ENCODE measurements around the gene GPRC5B.

The GPRC5B gene

DNA sequence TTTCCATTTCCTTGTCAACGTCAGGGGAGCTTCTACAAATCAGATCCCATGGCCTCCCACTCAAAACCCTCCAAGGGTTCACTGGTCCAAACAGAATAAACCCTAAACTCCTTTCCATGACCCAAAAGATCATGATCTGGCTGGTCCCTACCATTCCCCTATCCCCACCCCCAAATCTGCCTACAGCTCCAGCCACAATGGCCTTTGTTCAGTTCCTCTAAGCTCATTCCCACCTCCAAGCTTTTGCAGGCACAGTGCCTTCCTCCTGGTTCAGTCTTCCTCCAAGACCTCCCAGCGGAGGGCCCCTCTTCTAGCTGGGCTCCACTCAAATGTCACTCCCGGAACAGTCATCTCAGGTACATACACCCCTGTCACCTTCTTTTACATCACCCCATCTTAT lies 2.0 kb downstream of the GPRC5B start:
- Mint-ChIP-seq H3K9me3 (no peaks in the 10 kb centered on the region), H3K4me1 (peaks cover 29% of the 10 kb centered on the region), H3K36me3 (no peaks in the 10 kb centered on the region), H3K27me3 (no peaks in the 10 kb centered on the region), H3K27ac (no peak overlapping the region), H3K4me3 (peak overlapping the region; percentile 74)

DNA sequence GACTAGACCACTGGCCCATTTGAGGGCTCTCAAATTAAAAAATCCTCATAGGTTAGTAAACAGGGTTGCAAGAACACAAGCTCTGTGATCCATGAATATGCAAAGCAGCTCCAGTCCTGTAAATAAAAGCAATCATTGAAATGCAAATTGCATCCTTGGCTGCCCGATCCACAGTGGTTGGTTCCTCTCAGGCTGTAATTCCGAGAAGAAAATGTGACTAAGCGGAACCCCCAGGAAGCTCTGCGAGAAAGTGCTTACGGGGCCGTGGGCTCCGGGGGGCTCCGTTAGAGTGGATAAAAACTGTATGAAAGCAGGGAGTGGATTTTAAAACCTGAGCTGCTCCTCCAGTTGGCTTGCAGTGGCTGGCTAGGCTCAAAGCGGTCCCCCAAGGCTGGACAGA lies 2.5 kb downstream of the GPRC5B start:
- Mint-ChIP-seq H3K4me1 (peaks cover 29% of the 10 kb centered on the region), H3K4me3 (no peak overlapping the region), H3K36me3 (no peaks in the 10 kb centered on the region), H3K27ac (no peak overlapping the region), H3K9me3 (no peaks in the 10 kb centered on the region), H3K27me3 (no peaks in the 10 kb centered on the region)

DNA sequence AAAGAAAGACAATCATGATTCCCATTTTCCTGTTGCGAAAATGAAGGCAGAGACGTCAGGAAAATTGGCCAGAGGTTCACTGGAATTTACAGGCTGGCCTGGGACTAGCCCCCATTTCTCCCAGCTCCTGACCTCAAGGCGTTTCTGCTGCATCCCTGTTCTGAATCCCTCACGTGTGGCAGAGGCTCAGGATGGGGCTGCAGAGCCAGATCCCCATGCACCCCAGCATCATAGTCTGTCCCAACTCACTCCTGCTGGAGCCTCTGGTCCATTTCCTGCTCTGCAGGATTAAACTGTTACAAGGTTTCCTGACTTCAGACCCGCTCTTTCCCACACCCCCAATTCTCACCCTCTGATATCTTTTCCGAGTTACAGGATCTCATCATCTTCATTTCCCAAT lies 2.9 kb downstream of the GPRC5B start:
- no peak overlapping the region for H3K4me3 Mint-ChIP-seq
- H3K27me3 Mint-ChIP-seq, result no peaks in the 10 kb centered on the region
- H3K9me3 Mint-ChIP-seq, result no peaks in the 10 kb centered on the region

DNA sequence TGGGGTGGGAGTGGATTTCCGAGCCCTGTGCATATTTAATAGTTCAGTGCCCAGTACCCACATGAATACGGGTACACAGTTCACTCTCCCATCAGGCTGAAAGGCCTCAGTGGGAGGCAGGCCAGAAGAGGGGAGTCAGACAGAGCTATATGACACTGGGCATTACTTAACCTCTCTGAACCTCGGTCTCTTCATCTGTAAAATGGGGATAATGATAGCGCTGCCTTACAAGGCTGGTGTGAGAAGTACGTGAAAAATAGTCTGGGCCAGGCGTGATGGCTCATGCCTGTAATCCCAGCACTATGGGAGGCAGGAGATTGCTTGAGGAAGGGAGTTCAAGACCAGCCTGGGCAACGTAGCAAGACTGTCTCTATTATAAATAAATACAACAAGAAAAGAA lies 3.6 kb downstream of the GPRC5B start:
- Mint-ChIP-seq H3K4me3 (no peak overlapping the region), H3K27ac (no peak overlapping the region), H3K9me3 (no peaks in the 10 kb centered on the region), H3K4me1 (peaks cover 22% of the 10 kb centered on the region), H3K27me3 (no peaks in the 10 kb centered on the region), H3K36me3 (no peaks in the 10 kb centered on the region)

More for the DNA sequence above, 2.9 kb downstream of the GPRC5B start:
- H3K4me1 Mint-ChIP-seq, result peaks cover 29% of the 10 kb centered on the region
- H3K27ac Mint-ChIP-seq, result no peak overlapping the region
- no peaks in the 10 kb centered on the region for H3K36me3 Mint-ChIP-seq

DNA sequence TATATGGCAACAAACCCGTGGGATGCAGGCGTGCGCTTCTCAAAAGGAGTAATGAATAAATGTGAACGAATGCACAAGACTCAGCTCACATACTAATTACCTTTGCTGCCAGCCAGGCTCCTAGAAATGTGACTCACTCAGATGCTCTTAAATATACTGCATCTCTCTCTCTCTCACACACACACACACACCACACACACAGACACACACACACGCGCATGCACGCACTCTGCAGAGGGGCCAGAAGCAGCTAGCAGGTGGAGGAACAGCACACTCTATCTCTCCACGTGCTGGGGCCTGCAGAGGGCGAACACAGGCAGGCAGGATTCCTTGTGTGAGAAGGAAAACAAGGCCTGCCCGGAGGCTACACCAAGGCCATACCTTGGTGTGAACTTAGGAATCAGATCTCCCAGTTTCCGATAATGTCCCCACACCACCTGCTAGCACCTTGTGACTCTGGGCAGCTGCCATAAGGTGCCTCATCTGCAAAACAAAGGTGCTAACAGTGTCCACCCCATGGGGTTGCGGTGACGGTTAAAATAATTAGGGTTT lies 5.3 kb downstream of the GPRC5B start:
- peaks cover 12% of the 10 kb centered on the region for H3K4me1 Mint-ChIP-seq
- peaks cover 1% of the 10 kb centered on the region for H3K36me3 Mint-ChIP-seq
- H3K27me3 Mint-ChIP-seq, result no peaks in the 10 kb centered on the region
- H3K9me3 Mint-ChIP-seq, result no peaks in the 10 kb centered on the region
- no peak overlapping the region for H3K4me3 Mint-ChIP-seq
- H3K27ac Mint-ChIP-seq, result no peak overlapping the region

DNA sequence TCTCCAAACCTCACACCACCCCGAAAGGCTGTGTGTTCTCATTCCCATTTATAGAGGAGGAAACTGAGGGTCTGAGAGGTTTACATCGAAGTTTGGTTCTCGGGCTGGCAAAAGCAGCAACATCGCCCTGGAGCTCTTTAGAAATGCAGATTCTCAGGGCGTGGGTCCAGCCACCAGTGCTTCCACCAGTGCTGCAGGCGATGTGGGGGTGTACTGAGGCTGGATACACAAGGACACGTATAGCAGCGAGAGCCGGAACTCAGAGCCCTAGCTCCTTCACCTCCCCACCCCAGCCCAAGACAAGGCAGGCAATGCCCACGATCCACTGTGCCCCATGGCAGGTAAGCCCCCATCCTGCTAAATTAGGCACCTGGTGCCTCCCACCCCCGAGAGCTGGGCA lies 5.9 kb downstream of the GPRC5B start:
- Mint-ChIP-seq H3K27me3 (no peaks in the 10 kb centered on the region), H3K4me1 (peaks cover 12% of the 10 kb centered on the region), H3K4me3 (no peak overlapping the region), H3K9me3 (no peaks in the 10 kb centered on the region), H3K36me3 (peaks cover 4% of the 10 kb centered on the region), H3K27ac (no peak overlapping the region)

DNA sequence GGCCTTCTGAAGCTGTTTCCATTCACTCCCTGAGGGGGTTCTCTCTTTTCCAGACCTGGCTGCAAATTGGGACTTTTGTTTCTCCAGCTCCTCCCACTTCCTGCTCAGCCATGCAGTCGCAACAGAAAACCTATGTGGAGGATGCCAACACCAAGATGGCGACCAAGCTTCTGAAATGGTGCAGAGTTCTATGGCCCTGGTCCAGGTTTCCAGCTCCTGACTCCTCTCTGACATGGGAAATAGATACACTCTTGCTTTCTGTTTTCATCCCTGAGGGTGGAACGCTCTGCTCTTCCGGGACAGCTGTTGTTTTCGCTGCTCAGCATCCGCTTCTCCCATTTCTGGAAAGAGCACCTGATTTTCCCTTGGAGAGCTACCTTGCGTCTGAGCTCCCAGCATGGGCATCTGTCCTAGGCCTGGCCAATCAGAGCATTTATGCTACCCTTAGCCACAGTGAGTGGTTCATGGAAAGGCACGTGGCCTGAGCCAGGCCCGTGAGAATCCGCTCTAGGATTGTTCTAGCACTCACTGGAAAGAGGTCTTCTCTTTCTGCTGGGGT lies 8.1 kb downstream of the GPRC5B start:
- no peaks in the 10 kb centered on the region for H3K4me1 Mint-ChIP-seq
- peaks cover 8% of the 10 kb centered on the region for H3K36me3 Mint-ChIP-seq
- no peak overlapping the region for H3K4me3 Mint-ChIP-seq
- no peak overlapping the region for H3K27ac Mint-ChIP-seq
- no peaks in the 10 kb centered on the region for H3K27me3 Mint-ChIP-seq
- no peaks in the 10 kb centered on the region for H3K9me3 Mint-ChIP-seq

DNA sequence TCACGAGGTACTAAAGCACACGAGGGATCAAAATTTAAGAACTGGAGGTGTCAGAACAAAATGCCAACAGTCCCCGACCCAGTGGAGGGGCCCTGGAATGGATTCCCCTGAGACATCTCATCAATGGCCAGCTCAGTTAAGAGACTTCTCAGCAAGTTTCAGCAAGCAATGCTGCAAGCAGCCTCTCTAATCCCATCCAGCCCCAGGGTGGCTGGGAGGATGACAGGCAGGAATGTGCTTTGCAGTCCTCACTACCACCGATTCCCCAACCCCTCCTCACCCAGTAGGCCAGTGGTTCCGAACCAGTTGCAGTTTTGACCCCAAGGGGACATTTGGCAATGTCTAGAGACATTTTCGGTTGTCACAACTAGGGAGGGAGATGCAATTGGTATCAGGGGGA lies 8.7 kb downstream of the GPRC5B start:
- Mint-ChIP-seq H3K4me3 (no peak overlapping the region), H3K27me3 (no peaks in the 10 kb centered on the region), H3K27ac (no peak overlapping the region), H3K9me3 (no peaks in the 10 kb centered on the region), H3K4me1 (no peaks in the 10 kb centered on the region), H3K36me3 (peaks cover 10% of the 10 kb centered on the region)

DNA sequence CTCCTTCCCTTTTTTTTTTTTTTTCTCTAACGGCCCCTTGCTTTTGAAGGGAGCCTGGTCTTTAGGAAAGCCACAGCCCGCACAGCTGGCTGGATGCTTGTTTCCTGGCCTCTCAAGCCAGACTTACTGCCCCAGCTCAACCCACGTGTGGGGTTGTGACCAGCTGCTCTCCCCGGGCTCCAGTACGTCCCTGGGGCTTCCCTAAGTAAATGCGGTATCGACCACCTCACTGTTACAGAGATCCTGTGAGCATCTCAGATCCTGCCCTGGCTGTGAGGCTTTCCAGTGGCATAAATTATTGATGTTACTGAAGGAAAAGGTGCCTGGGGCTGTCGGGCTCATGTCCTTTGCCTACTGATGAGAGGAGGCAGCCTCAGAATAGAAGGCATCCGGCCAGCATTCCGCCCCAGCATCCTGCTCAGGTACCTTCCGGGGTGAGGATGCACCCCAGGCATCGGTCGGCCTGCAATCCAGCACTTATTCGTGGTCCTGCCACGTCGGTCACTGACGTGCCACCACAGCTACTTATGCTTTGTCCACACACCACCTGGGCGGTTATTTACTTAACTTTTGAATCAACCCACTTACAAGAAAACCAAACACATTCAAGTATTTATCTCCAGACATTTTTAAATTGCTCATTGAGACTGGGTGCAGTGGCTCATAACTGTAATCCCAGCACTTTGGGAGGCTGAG lies 9.6 kb downstream of the GPRC5B start:
- Mint-ChIP-seq H3K27me3 (no peaks in the 10 kb centered on the region), H3K36me3 (peaks cover 10% of the 10 kb centered on the region), H3K4me1 (no peaks in the 10 kb centered on the region), H3K9me3 (no peaks in the 10 kb centered on the region), H3K4me3 (no peak overlapping the region), H3K27ac (no peak overlapping the region)

DNA sequence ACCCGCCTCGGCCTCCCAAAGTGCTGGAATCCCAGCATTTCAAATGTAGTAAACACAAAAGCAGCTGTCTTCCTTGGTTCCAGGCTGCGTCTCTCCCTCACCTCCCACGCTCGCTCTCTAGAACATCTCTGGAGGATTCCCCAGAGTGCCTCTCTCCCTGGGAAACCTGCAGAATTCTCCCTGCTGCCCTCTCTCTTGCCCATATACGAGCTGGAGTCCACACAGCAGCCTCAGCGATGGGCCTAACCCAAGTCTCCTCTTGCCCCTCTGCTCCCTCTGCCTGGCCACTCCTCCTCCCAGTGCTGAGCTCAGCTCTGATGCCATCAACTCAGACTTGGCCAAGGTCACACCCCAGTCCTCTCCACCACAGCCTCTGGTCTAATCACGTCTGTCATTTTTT lies 10.6 kb downstream of the GPRC5B start:
- Mint-ChIP-seq H3K4me1 (no peaks in the 10 kb centered on the region), H3K27ac (no peak overlapping the region), H3K4me3 (no peak overlapping the region), H3K36me3 (peaks cover 10% of the 10 kb centered on the region), H3K9me3 (no peaks in the 10 kb centered on the region), H3K27me3 (no peaks in the 10 kb centered on the region)

DNA sequence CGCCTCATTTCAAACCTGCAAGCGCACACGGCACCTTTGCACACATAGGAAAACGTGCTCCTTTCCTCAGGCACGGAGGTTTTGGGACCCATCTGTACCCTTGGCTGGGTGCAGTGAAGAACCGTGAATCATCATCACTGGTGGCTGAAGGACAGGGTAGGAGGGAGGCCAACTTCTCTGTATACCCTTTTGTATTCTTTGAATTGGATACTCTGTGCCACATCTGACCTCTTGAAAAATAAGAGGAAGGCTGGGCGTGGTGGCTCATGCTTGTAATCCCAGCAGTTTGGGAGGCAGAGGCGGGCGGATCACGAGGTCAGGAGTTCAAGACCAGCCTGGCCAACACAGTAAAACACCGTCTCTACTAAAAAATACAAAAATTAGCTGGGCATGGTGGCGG lies 11.7 kb downstream of the GPRC5B start:
- no peak overlapping the region for H3K27ac Mint-ChIP-seq
- H3K36me3 Mint-ChIP-seq, result peaks cover 10% of the 10 kb centered on the region
- H3K4me1 Mint-ChIP-seq, result no peaks in the 10 kb centered on the region
- no peaks in the 10 kb centered on the region for H3K27me3 Mint-ChIP-seq
- H3K4me3 Mint-ChIP-seq, result no peak overlapping the region
- no peaks in the 10 kb centered on the region for H3K9me3 Mint-ChIP-seq

DNA sequence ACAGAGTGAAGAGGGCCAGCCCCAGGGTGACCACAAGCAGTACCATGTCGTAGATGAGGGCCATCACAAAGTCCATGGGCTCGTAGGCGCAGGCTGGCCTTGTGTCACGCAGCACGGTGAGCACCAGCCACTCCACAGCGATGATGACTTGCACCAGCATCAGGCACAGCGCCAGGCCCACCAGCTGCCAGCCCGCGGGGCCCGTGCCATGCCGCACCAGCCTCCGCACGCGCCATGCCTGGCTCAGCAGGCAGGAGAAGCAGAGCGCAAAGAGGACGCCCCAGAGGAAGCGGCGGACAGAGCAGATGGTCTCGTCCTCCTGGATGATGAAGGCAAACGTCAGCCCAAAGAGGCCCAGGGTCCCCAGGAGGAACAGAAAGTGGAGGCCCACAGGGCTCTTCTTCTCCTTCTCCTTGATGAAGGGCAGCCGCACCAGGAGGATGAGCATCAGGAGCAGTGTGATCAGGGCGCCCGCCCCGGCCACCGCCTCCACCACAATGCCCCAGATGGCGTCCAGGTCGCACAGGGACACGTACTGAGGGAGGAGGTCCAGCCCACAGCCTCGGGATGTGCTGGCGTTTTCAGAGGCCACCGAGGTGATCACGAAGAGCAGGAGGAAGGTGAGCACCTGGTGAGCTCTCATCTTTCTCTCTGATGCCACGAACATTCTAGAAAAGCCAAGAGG lies 12.3 kb downstream of the GPRC5B start:
- H3K4me3 Mint-ChIP-seq, result no peak overlapping the region
- H3K36me3 Mint-ChIP-seq, result peaks cover 10% of the 10 kb centered on the region
- no peaks in the 10 kb centered on the region for H3K27me3 Mint-ChIP-seq
- H3K27ac Mint-ChIP-seq, result no peak overlapping the region
- no peaks in the 10 kb centered on the region for H3K4me1 Mint-ChIP-seq
- no peaks in the 10 kb centered on the region for H3K9me3 Mint-ChIP-seq

DNA sequence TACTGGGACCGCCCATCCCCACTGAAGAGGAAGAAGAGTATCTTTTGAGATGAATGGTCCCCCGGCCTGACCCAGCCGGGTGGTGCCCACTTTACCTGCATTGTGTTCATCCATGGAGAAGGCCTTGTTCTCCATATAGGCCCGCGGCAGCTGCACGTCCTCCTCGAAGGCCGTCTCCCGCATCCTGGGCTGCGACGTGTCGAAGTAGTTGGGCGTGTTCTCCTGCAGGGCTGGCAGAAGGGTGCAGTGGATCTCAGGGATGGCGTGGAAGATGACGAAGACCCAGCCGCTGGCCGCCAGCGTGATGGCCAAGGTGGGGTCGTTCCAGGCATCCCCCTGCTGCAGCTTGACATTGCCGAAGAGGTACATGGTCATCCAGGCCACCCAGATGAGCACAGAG lies 12.9 kb downstream of the GPRC5B start:
- no peaks in the 10 kb centered on the region for H3K27me3 Mint-ChIP-seq
- no peak overlapping the region for H3K4me3 Mint-ChIP-seq
- no peaks in the 10 kb centered on the region for H3K4me1 Mint-ChIP-seq
- no peaks in the 10 kb centered on the region for H3K9me3 Mint-ChIP-seq
- H3K36me3 Mint-ChIP-seq, result peaks cover 11% of the 10 kb centered on the region
- H3K27ac Mint-ChIP-seq, result no peak overlapping the region

DNA sequence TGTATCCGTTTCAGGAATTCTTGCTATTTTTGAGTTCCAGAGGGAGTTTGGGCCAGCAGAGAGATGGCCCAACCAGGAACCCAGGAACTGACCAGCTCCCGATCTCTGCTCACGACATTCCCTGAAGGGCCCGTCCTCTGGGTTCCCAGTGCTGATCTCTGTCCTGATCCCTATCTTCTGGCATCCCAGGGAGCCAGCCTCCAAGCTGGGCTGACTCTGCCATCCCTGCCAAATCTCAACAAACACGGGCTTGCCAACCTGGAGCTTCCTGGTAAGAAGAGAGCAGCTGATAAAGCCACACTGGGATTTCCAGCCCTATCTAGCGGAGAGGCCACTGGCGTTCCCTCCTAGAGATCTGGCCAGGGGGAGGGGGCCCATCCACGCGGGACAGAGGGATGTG lies 16.2 kb downstream of the GPRC5B start:
- no peaks in the 10 kb centered on the region for H3K4me1 Mint-ChIP-seq
- no peak overlapping the region for H3K4me3 Mint-ChIP-seq
- peaks cover 6% of the 10 kb centered on the region for H3K36me3 Mint-ChIP-seq
- no peaks in the 10 kb centered on the region for H3K9me3 Mint-ChIP-seq
- no peak overlapping the region for H3K27ac Mint-ChIP-seq
- no peaks in the 10 kb centered on the region for H3K27me3 Mint-ChIP-seq

DNA sequence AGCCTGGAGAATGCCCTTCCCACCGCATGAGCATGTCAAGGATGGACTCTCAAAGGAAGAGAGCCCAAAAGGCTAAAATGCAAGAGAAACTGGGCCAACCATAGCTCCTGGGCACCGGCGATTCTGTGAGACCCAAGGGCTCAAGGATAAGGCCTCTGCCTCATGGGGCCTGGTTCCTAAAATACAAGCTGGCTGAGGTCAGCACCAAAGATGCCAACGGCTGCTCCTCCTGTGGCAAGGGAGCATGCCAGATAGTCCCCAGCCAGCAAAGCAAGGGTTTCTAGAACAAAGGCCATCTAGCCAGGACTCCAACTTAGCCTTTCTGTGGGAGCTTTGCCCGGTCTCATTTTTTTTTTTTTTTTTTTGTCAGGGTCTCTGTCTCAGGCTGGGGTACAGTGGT lies 20.1 kb downstream of the GPRC5B start:
- H3K9me3 Mint-ChIP-seq, result no peaks in the 10 kb centered on the region
- H3K27me3 Mint-ChIP-seq, result no peaks in the 10 kb centered on the region
- no peak overlapping the region for H3K27ac Mint-ChIP-seq
- no peak overlapping the region for H3K4me3 Mint-ChIP-seq
- H3K4me1 Mint-ChIP-seq, result no peaks in the 10 kb centered on the region
- H3K36me3 Mint-ChIP-seq, result peaks cover 1% of the 10 kb centered on the region

DNA sequence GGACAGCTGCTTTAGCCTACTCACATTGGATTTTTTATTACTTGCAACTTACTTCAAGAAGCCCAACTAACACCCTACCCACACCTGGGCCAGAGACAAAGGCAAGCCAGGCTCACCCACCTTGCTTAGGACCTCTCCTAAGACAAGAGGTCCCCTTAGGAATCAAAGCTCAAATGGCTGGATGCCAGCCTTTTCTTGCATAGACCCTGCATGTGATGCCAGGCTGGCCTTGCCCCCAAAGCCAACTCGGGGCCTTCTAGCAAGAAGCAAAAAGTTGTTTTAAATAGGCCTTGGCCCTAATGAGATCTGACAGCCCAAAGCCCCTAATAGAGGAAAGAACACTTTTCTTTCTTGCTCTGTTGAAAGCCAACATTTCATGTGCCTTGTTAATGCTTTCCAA lies 20.7 kb downstream of the GPRC5B start:
- H3K36me3 Mint-ChIP-seq, result peaks cover 1% of the 10 kb centered on the region
- H3K4me1 Mint-ChIP-seq, result no peaks in the 10 kb centered on the region
- no peaks in the 10 kb centered on the region for H3K9me3 Mint-ChIP-seq
- H3K27ac Mint-ChIP-seq, result no peak overlapping the region
- H3K4me3 Mint-ChIP-seq, result no peak overlapping the region
- H3K27me3 Mint-ChIP-seq, result no peaks in the 10 kb centered on the region
